HG03558 (cell line): ENCODE measurements around the gene ESR1.

Source experiments
- ATAC-seq: cut with Tn5 transposase; IDR thresholded peaks from one replicate; pipeline ENCODE4 v1.9.1; 2021; ENCODE audit warnings: moderate number of reproducible peaks; ENCODE audit not compliant: unreplicated experiment; ENCODE audit errors: extremely low read depth

Gene ESR1

GRCh38 chr6:151807513-151808370 lies at the start of gene ESR1:
Gene ESR1 (plus strand): TSS chr6:151807682. CDS start chr6:151807913, 231 bp downstream.
- ATAC-seq: no peak

GRCh38 chr6:151760486-151760885 lies 47.0 kb upstream of the ESR1 start:
- ATAC-seq: no peak

GRCh38 chr6:151761851-151762250 lies 45.6 kb upstream of the ESR1 start:
- ATAC-seq: no peak

DNA sequence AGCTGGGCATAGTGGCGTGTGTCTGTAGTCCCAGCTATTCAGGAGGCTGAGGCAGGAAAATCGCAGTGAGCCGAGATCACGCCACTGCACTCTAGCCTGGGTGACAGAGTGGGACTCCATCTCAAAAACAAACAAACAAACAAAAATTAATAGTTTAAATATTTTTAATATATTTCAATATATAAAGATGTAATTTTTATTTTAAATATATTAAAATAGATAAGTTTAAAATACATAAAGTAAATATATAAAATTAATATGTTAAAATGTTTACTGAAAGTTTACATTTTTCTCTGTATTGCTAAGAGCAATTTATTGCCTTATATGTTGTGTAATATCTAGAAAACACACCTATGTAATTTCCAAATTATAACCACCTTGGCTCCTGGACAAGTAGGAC lies 44.7 kb upstream of the ESR1 start:
- ATAC-seq: no peak

DNA sequence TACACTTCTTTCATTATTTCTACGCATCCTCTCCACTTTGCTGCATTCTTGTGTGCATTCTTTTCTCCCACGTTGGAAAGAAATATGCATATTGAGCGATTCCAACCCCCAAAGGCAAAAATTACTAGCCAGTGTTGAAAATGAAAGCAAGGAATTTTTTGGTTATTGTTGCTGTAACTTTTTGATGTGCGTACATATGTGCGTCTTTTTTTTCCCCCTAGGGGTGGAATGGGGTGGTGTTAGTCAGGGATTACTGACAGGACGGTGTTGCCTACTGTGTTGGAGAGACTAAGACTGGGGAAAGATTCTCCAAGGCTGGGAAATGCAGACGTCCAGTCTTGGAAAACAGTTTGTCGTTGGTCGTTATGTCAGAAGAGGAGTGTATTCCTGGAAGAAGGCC lies 44.2 kb upstream of the ESR1 start:
- ATAC-seq: no peak

- ATAC-seq: peak; percentile 50
Observed at GRCh38 chr6:151763938-151764680, 43.4 kb upstream of the ESR1 start.

DNA sequence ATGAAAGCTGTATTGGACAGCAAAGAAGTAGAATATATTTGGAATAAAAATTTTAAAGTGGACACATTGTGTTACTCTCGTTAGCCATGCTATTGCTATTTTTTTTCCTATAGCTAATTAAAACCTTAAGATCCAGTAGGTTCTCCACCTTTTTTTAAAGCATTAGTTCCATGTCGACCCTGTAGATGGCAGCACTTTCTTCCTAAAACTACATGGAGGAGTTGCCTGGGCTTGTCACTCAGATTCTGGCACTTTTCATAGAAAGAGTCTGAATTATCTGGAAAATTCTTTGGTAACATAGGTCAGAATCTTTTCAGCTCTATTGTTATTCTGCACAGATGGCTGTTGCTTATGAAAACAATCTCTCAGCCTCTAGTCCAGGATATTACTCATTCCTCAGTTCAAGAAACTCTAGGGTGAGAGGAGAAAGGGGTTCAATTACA lies 42.0 kb upstream of the ESR1 start:
- ATAC-seq: peak; percentile 51

GRCh38 chr6:151772446-151772845 lies 35.0 kb upstream of the ESR1 start:
- ATAC-seq: no peak

GRCh38 chr6:151773382-151773781 lies 34.1 kb upstream of the ESR1 start:
- no peak for ATAC-seq

- no peak for ATAC-seq
Observed at GRCh38 chr6:151782560-151782959, 24.9 kb upstream of the ESR1 start.

DNA sequence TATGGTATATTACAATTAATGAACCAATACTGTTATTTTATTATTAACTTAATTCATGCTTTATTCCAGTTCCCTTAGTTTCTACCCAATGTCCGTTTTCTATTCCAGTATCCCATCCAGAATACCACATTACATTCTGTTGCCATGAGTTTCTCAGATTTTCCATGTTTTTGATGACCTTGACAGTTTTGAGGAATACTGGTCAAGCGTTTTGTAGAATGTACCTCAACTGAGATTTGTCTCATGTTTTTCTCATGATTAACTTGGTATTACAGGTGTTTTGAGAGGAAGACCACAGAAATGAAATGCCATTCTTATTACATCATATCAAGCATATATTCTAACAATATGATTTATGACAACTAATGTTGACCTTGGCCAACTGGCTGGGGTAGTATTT lies 23.8 kb upstream of the ESR1 start:
- no peak for ATAC-seq

DNA sequence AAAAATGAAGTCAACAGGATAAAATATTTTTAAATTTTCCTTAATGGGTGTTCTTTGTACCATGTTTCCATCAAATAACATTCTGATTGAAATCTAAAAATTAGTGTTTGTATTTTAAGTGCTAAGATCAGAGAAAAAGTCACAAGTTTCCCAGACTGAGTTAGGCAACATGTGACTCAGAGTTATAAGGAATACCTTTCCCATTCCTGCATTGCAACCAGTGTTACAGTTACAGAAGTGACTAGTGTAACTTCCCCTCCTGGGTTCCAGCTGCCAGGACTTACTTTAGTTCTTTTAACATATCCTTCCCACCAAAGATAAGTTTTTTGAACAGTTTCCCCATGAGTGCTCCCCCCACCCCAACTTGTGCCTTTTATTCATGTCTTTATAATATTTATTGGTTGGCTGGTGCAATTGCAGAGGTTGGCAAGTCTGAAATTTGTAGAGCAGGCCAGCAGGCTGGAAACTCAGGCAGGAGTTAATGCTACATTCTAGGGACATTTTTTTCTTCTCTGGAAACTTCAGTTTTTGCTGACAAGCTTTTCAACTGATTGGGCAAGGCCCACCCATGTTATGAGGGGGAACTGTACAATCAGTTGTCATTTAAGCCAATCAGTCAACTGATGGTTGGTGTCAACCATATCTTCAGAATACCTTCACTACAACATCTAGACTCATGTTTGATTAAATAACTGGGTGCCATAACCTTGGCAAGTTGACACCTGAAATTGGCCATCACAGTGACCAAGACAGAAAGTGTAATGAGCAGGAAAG lies 22.9 kb upstream of the ESR1 start:
- no peak for ATAC-seq

GRCh38 chr6:151796842-151797530 lies 10.5 kb upstream of the ESR1 start:
- no peak for ATAC-seq

- ATAC-seq: no peak
Observed at GRCh38 chr6:151803743-151804142, 3.7 kb upstream of the ESR1 start.

DNA sequence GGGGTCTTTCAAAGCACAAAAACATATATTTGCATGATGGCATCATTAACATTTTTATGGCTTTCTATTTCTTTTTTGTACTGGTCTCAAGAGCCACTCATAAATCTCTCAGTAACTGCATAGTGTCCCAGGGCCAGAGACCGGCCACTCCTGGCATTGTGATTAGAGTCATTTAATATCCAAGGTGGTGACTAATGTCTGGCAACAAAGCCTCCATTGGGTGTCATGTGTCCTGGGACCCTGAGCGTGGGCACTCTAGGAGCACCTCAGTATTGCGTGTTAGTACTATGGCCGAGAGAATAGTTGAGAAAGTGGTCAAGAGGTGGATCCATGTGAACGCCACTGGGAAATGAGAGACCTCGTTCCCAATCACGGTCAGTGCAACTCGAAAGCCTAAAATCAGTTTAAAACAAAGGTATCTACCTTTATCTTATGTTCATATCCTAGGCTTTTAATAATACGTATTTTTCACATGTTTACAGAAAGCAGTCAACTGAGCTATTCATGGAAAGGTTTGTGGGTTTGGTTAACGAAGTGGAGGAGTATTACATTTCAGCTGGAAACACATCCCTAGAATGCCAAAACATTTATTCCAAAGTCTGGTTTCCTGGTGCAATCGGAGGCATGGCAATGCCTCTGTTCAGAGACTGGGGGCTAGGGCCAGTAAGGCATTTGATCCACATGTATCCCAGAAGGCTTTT lies 2.7 kb upstream of the ESR1 start:
- ATAC-seq: no peak

- ATAC-seq: no peak
Observed at GRCh38 chr6:151805286-151805840, 2.1 kb upstream of the ESR1 start.

DNA sequence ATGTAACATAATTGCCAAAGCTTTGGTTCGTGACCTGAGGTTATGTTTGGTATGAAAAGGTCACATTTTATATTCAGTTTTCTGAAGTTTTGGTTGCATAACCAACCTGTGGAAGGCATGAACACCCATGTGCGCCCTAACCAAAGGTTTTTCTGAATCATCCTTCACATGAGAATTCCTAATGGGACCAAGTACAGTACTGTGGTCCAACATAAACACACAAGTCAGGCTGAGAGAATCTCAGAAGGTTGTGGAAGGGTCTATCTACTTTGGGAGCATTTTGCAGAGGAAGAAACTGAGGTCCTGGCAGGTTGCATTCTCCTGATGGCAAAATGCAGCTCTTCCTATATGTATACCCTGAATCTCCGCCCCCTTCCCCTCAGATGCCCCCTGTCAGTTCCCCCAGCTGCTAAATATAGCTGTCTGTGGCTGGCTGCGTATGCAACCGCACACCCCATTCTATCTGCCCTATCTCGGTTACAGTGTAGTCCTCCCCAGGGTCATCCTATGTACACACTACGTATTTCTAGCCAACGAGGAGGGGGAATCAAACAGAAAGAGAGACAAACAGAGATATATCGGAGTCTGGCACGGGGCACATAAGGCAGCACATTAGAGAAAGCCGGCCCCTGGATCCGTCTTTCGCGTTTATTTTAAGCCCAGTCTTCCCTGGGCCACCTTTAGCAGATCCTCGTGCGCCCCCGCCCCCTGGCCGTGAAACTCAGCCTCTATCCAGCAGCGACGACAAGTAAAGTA lies 547 bp upstream of the ESR1 start:
- ATAC-seq: no peak

GRCh38 chr6:151808371-151809241 lies 1.1 kb downstream of the ESR1 start:
- ATAC-seq: no peak
